Stimulated activated CD8-positive, alpha-beta memory T cell treated with anti-CD3 and anti-CD28 coated beads, Interleukin-4, amount 100 ng/mL, for 4 hours (primary cell): ENCODE results near the gene NCAN.
A peak's percentile ranks its signal among the peaks of the same experiment; 100 is the strongest.
"Not testable (repeated sequence)": the region's sequence is repeated elsewhere in the genome, so short reads cannot be mapped to it uniquely, and the experiment has no call there.

Experiments
- DNase-seq, 2 donors: peaks; one replicate each; pipeline ENCODE4 v3.0.0-alpha.2; 2020; ENCODE audit warnings: low read depth in 2 of 2, low spot score in 1 of 2

Gene NCAN

GRCh38 chr19:19223636-19224035 lies 11.9 kb downstream of the NCAN start:
- no peak for DNase-seq

GRCh38 chr19:19224150-19224851 lies 12.5 kb downstream of the NCAN start:
- DNase-seq: no peak

- DNase-seq: peak; percentile 33 to 50
Measured at GRCh38 chr19:19224852-19225494, 13.2 kb downstream of the NCAN start.

- no peak for DNase-seq
Measured at GRCh38 chr19:19226204-19226603, 14.4 kb downstream of the NCAN start.

GRCh38 chr19:19226663-19227062 lies 14.9 kb downstream of the NCAN start:
- DNase-seq: no peak

- no peak for DNase-seq
Measured at GRCh38 chr19:19227217-19227616, 15.5 kb downstream of the NCAN start.

GRCh38 chr19:19229701-19230100 lies 17.9 kb downstream of the NCAN start:
- DNase-seq: no peak

- DNase-seq: no peak
Measured at GRCh38 chr19:19230999-19231398, 19.2 kb downstream of the NCAN start.

GRCh38 chr19:19232261-19232721 lies 20.5 kb downstream of the NCAN start:
- DNase-seq: no peak

- no peak for DNase-seq
Measured at GRCh38 chr19:19234220-19234816, 22.6 kb downstream of the NCAN start.

- no peak for DNase-seq
Measured at GRCh38 chr19:19236173-19236572, 24.4 kb downstream of the NCAN start.

GRCh38 chr19:19238126-19238894 lies 26.6 kb downstream of the NCAN start:
- no peak for DNase-seq

GRCh38 chr19:19239675-19240074 lies 27.9 kb downstream of the NCAN start:
- DNase-seq: no peak

GRCh38 chr19:19240476-19240875 lies 28.7 kb downstream of the NCAN start:
- DNase-seq: no peak

- no peak for DNase-seq
Measured at GRCh38 chr19:19250196-19250801, 38.5 kb downstream of the NCAN start.

- not testable (repeated sequence) for DNase-seq
Measured at GRCh38 chr19:19253409-19253808, 41.7 kb downstream of the NCAN start.

- no peak for DNase-seq
Measured at GRCh38 chr19:19256072-19256969, 44.6 kb downstream of the NCAN start.

GRCh38 chr19:19257137-19257536 lies 45.4 kb downstream of the NCAN start:
- DNase-seq: no peak

- no peak for DNase-seq
Measured at GRCh38 chr19:19257836-19258588, 46.3 kb downstream of the NCAN start.
